Inflammatory macrophage treated with lipopolysaccharide for 4 hours (primary cell): ENCODE measurements around the gene ITGB7.

ENCODE experiments used
- DNase-seq: peaks from one replicate; pipeline ENCODE4 v3.0.0-alpha.2; 2020

The ITGB7 gene, protein sequence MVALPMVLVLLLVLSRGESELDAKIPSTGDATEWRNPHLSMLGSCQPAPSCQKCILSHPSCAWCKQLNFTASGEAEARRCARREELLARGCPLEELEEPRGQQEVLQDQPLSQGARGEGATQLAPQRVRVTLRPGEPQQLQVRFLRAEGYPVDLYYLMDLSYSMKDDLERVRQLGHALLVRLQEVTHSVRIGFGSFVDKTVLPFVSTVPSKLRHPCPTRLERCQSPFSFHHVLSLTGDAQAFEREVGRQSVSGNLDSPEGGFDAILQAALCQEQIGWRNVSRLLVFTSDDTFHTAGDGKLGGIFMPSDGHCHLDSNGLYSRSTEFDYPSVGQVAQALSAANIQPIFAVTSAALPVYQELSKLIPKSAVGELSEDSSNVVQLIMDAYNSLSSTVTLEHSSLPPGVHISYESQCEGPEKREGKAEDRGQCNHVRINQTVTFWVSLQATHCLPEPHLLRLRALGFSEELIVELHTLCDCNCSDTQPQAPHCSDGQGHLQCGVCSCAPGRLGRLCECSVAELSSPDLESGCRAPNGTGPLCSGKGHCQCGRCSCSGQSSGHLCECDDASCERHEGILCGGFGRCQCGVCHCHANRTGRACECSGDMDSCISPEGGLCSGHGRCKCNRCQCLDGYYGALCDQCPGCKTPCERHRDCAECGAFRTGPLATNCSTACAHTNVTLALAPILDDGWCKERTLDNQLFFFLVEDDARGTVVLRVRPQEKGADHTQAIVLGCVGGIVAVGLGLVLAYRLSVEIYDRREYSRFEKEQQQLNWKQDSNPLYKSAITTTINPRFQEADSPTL

DNA sequence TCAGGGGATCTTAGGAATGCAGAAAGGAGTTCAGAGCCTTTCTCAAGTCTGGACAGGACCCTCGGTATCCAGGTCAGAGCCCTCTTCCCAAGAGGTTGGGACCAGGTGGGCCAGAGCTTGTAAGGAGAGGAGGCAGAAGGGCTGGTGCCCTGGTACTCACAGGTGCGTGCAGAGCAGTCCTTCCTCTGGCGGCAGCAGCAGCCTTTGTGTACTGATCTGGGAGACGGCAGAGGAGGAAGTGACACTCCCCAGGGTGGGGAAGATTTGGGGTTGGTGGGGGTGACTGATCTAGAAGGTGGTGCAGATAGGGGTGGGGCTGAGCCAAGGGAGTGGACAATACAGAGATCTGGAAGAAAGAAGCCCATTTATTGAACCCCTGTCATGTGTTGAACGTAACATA lies at the start of gene ITGB7:
Gene ITGB7 (minus strand): TSS at position 210 of the 400 bp plus-strand sequence. CDS start 6,808 bp downstream, outside the sequence.
- peak; percentile 16 for DNase-seq

DNA sequence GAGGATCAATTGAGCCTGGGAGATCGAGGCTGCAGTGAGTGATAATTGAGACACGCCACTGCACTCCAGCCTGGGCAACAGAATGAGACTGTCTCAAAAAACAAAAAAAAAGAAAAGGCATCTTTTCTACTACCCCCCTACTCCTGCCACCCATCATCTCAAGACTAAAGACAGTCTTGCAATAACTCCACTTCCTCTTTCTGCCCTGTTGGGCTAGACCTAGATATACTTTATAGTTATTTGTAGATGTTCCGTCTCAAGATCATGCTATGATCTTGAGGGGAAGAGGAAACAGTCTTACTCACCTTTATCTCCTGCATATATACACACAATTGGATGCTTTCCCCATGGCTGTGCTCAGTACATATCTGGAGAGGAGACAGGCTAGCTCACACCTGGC lies 48.9 kb upstream of the ITGB7 start:
- DNase-seq: peak; percentile 64

DNA sequence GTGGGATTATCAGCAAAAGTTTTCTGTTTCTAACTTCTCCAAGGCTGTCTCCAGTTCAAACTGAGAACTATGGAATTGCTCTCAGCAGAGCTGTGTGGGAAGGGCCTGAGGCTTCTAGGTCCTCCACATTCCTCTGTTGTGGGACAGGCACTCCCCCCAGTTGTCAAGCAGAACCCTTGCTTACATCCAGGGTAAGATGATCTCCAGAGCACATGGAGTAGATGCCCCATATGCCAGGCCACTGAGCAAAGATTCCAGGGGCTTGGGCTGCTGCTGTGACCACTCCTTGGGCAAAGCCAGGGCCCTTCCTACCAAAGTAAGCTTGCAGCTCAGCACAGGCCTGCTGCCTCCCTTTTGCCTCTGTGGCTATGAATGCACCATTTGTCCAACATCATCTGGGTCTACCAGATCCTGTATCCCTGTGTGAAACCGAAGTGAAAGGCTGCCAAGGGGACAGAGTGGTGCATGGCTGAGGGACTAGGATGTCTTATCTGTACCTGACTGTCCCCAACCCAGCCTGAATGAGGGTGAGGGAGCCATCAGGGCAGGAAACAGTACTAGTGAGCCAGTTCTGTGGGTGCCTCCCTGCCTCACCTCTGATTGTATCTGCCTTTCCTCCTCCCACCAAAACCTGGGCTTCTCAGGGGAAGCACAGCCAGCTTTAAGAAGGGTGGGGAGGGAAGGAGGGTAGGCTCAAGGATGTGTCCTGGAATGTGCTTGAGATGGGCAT lies 47.9 kb upstream of the ITGB7 start:
- DNase-seq: no peak

DNA sequence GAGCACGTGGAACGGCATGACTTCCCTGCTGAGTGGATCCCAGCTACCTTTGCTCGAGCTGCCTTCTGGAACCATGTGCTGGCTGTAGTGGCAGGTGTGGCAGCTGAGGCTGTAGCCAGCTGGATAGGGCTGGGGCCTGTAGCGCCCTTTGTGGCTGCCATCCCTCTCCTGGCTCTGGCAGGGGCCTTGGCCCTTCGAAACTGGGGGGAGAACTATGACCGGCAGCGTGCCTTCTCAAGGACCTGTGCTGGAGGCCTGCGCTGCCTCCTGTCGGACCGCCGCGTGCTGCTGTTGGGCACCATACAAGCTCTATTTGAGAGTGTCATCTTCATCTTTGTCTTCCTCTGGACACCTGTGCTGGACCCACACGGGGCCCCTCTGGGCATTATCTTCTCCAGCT lies 46.2 kb upstream of the ITGB7 start:
- DNase-seq: no peak

DNA sequence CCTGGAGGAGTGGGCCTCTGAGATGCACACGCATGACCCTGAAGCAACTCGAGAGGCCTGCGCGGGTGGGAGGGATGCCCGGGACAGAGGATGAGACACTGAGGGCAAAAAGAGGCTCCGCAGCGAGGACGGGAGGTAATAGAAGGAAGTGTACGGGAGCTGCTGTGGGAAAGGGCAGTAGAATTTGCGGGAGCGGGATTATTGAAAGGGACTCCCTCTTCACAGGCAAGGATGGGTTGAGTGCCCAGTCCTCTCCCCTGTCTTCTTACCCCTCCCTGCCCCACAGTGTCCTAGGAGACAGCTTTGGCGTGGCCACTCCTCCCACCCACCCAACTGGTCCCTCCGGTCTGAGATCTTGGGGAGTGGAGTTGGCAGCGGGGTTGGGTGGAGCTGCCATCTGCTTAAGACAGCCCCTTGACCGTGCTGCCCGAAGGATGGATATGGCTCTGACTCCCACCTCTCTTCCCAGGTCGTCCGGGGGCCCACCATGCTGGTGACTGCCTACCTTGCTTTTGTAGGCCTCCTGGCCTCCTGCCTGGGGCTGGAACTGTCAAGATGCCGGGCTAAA lies 45.4 kb upstream of the ITGB7 start:
- DNase-seq: peak; percentile 27

DNA sequence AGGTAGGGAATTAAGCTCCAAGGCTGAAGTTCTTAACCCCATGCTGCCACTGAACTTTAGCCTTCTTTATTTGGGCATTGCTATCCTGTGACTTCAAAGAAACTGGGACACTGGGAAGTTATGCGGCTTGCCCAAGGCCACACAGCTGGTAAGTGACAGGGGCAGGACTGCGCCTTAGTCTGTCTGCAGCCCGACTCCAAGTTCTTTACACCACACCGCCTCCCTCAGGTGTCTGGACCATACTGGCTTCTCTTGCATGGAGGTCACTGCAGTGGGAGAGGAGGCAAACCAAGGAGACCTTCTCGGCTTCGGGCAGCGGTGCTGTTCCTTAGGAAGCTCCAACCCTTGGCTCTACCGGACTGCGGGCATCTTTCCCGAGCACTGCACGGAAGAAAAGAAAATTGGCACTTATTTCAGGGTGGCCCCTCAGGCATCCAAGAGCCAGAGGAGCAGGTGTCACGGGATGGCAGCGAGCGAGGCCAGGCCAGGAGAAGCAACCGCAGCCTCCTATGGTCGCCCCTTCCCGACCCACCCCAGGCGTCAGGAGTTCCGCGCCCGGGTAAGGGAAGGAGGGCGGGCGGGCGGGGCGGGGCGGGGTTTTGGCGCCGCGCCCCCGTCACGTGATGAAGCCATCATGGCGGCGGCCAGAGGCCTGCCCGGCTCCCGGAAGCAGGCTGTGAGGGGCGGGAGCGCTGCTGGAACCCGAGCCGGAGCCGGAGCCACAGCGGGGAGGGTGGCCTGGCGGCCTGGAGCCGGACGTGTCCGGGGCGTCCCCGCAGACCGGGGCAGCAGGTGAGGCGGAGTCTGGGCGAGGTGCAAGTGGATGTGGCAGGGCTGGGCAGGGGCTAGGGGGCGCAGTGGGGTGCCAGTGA lies 44.7 kb upstream of the ITGB7 start:
- DNase-seq: peak; percentile 75

DNA sequence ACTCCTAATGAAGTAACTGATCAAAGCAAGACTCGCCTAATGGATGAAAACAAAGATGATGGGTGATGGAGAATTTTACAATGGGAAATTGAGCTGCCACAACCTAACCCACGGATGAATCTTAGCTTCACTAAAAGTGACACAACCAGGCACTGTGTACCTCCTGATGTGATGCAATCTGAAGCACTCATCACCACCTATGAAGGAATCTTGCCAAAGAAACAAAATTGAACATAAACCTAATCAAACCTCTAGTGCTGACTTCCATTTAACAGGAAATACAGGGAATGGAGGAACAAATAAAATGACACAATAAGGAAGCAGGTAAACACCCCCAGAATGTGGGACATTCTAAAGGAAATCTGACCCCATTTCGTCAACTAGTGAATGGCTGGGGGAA lies 38.2 kb upstream of the ITGB7 start:
- DNase-seq: no peak

DNA sequence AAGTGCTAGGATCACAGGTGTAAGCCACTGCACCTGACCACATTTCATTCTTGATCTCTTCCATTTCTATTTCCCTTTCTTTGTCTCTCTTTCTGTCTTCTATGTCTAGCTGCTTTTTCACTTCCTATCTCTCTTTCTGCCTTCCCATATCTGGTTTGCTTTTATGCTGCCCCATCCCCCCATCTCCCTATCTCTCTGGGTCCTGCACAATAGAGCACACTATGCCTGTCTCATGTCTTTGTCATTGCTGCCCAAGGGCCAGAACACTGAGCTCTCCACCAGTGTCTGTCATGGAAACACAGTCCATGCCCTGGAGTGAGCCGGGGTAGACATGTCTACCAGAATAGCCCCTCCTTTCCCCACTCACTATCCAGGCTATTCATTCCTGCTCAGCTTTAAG lies 37.3 kb upstream of the ITGB7 start:
- no peak for DNase-seq

DNA sequence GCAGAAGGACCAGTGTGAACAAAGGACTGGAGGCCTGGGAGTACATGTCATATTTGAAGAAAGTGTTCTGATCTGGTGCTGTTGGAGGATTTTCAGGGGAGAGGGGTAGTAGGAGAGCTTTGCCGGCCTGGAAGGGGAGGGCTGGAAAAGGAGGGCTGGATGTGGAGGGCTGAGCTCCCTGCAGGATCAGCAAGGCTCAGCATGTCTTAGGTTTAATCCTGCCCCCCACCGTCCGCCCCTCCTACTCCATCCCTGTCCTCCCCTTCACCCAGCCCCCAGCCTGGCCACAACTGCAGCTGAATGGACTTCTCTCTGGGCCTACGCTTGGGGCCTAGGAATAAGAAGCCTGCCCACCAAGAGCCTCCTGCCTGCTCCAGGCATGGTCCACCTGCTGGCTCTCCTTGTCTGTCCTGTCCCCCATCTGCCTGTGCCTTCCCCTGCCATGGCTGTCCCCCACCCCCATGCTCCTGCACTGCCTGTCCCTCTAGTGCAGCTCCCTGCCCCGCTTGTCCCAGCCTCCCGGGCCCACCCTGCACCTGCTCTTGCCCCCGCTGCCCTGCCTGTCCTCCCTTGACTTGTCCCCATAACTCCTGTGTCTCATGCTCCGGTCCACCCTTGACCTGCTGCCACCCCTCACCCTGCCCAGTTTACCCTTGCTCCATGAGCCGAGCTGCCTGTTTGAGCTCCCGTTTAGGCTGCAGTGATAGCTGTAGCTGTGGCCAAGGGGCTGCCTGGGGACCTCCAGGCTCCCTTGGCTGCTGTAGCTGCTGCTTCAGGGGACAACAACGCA lies 34.8 kb upstream of the ITGB7 start:
- DNase-seq: no peak

DNA sequence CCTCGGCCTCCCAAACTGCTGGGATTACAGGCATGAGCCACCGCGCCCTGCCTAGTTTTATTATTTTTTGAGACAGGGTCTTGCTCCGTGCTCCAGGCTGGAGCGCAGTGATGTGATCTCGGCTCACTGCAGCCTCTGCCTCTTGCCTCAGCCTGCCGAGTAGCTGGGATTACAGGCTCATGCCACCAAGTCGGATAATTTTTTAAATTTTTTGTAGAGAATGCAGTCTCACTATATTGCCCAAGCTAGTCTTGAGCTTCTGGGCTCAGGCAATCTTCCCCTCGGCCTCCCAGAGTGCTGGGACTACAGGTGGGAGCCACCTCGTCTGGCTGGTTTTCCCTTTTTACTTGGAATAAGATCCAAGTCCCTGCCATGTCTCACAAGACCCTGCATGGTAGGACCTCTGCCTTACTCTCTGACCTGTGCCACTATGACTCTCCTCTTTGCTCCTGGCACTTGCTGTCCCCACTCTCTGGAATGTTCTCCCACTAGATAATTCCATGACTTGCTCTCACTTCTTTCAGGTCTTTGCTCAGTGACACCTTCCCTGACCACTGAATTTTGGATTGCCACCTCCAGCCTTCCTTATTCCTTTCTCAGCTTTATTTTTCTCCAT lies 32.7 kb upstream of the ITGB7 start:
- DNase-seq: no peak

DNA sequence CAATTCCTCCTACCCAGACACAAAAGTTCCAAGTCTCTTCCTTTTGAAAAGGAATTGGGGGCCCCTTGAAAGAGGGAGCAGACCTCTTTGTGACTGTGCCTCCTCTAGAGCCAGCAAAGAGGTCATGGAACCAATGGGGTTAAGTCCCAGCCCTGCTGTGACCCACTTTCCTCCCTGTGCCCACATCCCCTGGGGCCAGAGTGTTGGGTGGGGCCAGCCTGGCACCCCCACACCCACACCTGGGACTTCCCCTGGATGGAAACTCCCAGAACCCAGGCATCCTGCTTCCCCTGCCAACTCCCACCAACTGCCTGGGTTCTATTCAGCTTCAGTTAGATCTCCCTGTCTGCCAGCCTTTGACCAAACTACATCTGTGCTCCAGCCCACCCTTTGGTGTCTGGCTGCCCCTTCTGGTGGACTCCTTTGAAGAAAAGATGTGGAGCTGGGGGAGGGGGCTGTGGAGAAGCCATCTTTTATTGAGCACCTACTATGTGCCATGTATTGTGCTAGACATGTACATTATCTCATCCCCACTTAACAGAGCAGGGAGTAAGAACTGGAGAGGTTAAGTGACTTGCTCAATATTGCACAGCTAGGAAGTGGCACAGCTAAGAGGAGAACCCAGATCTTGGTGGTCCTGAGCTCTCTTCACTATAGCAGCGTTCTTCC lies 29.5 kb upstream of the ITGB7 start:
- no peak for DNase-seq

DNA sequence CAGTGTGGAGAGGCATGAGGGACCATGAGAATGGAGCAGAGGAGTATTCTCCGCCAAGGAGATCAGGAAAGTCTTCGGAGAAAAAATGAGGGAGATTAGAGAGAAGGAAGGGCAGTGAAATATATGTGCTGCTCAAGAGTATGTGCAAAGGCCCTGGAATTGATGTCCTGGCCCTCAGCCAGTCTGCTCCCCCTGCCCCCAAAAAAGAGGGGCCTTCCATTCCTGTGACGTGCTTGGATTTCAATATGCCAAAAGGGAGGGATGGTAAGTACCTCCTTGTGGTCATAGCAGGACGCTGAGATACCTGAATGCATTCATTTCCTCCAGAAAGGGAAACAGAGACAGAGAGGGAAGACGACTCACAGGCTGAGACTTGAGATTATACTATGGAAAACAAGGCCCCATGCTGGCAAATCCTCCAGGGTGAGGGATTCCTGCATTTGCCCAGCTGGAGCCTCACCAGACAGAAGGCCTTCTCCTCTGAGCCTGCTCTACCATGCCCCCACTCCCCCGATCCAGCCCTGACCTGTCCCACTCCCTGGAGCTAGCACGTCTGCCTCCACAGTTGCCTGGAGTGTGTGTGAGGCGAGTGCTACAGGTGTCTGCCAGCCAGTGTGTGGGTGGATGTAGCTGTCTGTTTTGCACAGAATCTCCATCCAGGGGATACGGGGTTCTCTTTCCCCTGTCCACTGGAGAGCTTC lies 28.8 kb upstream of the ITGB7 start:
- DNase-seq: no peak

DNA sequence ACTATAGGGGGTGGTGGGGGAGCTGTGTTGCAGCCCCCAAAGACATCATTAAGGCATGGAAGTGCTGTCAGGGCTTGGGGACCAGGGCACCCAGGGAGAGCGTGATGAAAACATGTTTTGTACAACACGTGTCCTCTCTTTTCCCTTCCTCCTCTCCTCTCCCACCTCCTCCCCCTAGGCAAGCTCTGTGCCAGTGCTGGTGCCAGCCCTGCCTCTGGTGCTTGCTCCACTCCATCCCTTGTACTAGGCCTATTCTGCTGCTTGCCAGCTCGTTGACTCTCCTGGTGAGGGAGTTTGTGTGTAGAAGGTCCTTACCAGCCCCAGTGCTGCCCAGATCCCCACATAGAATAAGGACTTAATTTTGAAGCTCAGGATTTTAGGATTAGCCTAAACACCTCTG lies 28.1 kb upstream of the ITGB7 start:
- no peak for DNase-seq

DNA sequence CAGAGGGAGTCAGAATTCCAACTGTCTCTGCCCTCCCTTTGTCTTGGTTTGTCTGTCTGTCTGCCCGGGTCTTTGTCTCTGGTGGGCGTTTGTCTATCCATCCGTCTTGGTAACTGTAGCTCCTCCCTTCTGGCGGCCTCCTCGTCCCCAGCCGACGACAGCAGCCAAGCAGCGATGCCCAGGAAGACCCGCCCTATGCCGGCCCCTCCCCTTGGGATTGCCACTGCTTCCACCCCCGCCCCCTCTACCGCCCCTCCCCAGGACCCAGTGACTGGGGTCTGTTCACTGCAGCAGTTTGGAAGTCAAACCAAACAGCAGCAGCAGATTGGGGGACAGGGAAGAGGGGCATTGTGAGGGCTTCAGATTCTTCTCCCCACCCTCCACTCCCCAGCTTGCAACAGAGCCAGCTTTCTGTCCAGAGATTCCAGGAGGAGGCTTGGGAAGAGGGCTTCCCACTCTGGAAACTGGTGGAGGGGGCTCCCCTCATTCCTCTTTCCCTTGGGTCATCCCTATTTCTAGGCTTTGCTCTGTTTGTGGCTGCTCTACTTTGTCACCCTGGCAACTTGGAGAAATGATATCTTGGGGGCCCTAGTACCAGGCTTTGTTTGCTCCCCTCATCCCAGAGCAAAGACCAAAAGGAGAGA lies 27.3 kb upstream of the ITGB7 start:
- no peak for DNase-seq

DNA sequence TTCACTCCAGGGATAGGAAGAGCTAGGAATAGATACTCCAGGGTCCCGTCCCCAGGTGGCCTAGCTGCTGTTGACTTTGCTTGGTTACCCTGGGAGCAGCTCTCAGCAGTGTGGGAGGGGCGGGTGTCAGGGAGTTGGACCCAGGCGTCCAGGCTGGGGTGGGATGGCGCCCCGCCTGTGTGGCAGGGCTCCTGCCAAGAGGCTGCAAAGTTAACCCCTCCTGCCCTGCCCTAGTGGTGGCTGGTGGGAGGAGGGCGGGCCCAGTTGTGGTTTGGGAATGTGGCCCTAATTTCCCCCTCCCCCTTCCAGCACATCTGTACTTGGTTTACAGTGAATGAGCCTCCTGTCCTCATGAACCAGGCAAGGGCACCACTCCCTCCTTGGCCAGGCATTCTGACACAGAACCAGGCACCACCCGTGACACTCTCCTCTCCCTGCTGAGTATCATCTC lies 26.6 kb upstream of the ITGB7 start:
- no peak for DNase-seq

DNA sequence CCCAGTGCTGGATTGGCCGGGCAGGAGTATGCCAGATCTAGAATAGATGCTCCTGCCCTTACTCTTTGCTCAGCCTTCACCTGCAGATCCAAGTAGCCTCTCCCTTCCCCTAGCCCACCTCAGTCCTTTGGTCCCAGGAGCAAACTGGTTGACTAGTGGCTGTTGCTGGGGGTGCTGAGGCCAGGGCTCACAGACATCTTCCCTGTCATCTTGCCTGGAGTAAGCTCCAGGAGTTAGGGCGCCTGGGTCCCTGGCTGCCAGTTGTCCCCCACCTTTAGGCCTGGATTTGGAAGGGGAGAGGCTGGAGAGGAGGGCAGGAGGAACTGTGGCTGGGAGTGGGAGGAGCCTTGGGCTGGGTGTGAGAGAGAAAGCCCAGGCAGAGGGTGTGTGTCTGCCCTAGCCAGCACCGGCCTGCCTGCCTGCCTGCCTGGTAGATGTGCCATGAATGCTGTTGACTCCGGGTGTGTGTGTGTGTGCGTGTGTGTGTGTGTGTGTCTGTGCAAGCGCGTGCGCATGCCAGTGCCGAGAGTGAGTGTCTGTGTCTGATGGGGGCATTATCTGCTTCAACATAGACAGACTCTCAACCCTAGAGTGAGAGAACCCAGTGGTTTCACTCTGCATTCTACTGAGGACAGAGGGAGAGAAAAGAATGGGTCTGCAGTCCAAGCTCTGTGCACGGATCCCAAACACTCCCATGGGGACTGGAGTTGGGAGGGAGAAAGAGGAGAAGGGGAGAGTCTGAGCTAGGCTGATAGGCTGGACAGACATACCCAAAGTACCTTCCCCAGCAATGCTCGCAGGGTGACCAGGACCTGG lies 25.8 kb upstream of the ITGB7 start:
- DNase-seq: peak; percentile 21

DNA sequence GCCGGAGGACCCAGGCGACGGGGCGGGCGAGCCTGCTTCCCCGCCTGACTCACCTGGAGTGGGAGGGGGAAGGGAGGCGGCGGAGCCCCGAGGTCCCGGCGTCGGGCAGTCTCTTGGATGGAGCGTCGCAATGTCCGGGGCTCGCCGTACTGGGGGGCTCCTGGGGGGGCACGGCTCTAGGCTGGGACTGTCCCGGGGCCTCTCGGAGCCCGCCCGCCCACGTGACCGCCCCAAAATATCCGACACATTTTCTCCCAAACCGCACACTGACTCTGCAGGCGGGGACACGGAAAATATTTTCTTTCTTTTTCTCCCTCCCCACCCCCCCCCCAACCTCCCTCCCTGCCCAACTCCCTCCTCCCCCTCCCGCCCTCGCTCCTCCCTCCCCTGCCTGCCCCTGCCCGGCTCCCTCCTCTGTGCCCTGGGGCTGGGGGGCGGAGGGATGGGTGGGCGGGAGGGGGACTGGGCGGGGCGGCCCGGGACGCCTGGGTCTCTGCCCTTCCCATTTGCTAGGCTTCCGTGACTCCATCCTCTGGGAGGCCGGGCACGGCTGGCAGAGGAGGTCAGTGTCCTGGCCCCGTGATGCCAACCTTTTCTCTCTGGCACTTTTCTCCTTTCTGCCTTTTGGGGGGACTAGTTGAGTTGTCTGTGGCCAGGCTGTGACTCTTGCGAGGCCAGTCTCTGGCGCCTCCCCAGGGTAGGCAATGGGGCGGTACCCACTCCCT lies 25.0 kb upstream of the ITGB7 start, which contains the start of gene RARG:
Gene RARG (minus strand): TSS at position 289 of the 725 bp plus-strand sequence. CDS start 4,664 bp downstream, outside the sequence.
- no peak for DNase-seq

DNA sequence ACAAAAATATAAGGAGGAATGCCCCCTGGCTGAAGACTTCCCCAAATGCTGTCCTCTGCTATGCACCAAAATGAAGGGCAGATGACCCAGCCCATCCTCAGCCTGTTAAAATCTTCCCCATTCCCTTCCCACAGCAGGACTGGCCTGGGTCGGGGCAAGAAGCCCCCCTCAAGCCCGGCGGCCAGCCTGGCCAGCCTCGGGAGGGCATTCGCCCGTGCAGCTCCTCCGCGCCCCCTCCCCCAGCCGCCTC lies 24.5 kb upstream of the ITGB7 start:
- DNase-seq: no peak
